ENCODE data around the gene KATNAL2.

KATNAL2 gene, protein sequence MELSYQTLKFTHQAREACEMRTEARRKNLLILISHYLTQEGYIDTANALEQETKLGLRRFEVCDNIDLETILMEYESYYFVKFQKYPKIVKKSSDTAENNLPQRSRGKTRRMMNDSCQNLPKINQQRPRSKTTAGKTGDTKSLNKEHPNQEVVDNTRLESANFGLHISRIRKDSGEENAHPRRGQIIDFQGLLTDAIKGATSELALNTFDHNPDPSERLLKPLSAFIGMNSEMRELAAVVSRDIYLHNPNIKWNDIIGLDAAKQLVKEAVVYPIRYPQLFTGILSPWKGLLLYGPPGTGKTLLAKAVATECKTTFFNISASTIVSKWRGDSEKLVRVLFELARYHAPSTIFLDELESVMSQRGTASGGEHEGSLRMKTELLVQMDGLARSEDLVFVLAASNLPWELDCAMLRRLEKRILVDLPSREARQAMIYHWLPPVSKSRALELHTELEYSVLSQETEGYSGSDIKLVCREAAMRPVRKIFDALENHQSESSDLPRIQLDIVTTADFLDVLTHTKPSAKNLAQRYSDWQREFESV

DNA sequence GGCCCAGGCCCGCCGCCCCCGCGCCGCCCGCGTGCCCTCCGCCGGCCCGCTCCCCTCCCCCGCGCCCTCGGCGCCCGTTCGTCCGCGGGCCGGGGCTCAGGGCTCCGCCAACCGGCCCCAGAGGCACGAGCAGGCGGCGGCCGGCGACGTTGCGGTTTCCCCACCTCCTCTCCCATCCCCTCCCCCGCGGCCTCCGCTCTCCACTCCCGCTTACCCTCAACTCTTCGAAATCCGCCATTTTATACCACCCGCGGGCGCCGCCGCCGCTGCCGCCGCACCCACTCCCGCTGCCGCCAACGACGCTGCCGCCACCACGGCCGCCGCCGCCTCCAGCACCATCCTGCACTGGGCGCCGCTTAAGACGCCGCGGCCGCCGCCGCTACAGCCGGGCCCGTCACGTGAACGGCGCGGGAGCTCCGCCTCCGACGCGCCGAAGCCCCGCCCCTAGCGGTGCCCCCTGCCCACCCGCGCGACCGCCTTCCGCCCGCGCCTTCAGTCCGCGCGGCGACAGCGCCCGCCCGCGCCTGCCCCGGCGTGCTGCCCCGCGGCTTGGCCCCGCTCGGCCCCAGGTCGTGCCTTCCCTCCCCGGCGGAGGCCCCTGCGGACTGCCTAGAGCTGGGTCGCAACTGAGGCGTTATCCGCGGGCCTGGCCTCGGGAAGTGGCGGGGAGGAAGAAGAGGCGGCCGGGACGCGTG, at the start of gene KATNAL2, which contains the start of gene PIAS2:
Gene KATNAL2 (plus strand): TSS at position 495 of the 695 bp plus-strand sequence. CDS start 29,271 bp downstream, outside the sequence.
Gene PIAS2 (minus strand): TSS at position 400 of the 695 bp plus-strand sequence. CDS start 162 bp downstream, at position 238.
- DNase-seq (ENCODE audit: extremely low read depth in 1 of 2, low read depth in 1 of 2): peak; percentile 20 to 56

DNA sequence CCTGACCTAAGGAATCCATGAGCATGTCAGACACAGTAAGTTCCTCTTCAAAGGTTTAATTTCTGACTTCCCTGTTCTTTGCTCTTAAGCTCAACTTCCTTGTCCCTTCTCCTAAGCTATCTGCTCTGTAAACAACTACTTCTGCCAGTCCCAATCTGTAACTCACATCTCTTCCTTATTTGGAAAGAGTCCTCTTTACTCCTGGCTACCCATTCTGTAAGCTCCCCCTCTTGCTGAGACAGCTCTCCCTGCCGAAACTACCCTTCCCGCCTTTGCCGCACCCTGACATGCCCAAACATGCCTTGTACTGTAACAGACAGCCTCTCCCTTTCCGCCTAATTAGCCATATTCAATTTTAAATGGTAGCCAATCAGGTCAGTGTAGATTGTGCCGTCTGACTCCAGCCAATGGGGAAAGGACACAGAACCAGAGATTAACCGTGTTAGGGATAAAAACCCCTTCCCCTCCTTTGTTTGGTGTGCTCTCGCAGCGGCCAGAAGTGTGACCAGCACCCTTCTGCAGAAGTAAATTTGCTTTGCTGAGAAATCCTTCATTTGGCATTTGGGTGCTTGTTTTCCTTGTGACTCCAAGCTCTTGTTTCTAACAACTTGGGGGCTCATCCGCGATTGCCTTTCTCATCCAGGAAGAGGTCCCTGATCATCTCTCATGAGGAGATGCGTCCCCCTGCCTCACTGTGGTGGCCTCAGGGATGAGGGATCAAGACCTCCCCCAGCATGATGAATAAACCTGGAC, 49.1 kb upstream of the KATNAL2 start:
- DNase-seq (ENCODE audit: extremely low read depth in 1 of 2, low read depth in 1 of 2): no peak

DNA sequence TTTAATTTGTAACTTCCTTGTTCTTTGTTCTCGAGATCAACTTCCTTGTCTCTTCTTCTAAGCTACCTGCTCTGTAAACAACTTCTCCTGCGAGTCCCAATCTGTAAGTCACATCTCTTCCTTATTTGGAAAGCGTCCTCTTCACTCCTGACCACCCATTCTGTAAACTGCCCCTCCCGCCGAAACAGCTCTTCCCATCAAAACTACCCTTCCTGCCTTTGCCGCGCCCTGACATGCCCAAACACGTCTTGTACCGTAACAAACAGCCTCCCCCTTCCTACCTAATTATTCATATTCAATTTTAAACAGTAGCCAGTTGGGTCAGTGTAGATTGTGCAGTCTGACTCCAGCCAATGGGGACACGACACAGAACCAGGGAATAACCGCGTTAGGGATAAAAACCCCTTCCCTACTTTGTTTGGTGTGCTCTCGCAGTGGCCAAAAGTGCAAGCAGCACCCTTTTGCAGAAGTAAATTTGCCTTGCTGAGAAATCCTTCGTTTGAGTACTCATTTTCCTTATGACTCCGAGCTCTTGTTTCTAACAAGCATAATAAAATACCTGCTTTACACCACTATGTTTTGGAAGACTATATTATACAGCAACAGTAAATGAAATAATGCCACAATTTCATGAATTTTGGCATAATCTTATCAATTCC, 39.9 kb upstream of the KATNAL2 start:
- DNase-seq (ENCODE audit: extremely low read depth in 1 of 2, low read depth in 1 of 2): no peak

DNA sequence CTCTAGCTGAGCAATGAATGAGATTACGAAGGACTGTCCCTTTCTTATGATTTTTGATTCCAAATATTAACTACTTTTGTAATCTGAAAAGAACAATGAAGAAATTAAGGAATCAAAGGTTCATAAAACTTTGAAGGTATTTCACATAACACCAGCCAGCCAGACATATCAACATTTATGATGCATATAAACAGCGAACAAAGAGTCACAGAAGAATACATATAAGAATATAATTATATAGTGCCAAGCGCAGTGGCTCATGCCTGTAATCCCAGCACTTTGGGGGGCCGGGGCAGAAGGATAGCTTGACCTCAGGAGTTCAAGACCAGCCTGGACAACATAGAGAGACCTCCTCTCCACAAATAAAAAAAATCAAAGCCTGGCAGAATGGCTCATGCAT, 34.2 kb upstream of the KATNAL2 start:
- no peak for DNase-seq (ENCODE audit: extremely low read depth in 1 of 2, low read depth in 1 of 2)

DNA sequence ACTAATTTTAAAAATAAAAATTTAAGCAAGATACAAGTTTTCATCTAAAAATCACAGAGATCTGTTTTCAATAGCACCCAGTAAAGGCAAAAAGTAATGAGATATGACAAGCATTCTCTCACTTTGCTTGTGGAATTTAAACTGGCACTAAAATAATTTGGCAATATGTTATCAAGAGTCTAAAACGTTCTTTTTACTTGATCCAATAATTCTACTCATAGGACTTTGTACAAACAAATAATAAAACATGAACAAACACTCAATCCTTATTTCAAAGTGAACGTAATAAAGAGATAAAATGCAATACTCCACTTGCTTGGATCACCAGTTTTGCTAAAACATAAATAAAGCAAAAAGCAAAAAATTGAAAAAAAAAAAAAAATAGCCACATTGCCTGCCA, 30.5 kb upstream of the KATNAL2 start:
- no peak for DNase-seq (ENCODE audit: extremely low read depth in 1 of 2, low read depth in 1 of 2)

DNA sequence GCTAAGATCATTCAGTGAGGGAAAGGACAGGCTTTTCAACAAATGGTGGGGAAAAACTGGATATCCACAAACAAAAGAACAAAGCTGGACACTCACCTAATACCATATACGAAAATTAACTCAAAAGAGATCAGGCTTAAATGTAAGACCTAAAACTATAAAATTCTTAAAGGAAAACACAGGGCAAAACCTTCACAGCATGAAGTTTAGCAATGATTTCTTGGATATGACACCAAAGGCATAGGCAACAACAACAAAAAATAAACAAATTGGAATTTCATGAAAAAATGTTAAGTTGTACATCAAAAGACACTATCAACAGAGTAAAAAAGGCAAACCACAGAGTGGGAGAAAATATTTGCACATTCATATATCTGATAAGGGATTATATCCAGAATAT, 28.4 kb upstream of the KATNAL2 start:
- no peak for DNase-seq (ENCODE audit: extremely low read depth in 1 of 2, low read depth in 1 of 2)

DNA sequence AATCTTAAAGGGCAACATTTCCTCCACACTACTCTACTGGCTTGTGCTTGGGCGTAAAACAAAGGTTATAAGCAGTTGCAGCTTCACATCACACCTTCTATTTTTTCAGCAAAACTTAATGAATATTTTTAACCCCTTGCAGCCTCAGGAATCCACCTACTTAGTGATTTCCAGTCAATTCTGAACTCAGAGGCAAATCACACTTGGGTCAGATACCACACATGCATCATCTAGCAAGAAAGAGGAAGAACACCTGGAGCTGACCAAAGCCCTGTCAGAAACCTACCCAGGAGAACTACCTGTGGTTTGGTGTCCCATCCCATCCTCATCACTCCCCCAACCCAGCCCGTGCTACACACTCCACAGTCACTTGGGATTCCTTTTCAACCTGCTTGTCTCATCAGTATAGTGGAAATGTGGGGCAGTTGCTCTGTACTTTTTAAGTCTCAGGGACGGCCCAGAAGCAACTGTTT, 25.6 kb upstream of the KATNAL2 start:
- DNase-seq (ENCODE audit: extremely low read depth in 1 of 2, low read depth in 1 of 2): no peak

DNA sequence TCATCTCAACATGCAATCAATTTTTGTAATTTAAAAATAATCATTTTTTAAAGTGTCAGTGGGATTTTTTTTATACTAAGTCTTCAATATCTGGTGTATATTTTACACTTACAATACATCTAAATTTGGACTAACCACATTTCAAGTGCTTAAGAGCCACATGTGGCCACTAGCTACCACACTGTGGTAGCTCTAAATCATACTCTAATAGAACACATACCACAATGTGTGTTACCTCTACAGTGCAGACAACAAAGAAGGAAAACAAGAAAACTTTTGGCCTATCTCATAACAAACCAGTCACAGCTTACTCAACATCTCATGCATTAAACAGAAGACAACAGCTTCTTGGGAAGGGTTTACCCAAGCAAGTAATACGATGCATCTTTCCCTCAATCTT, 24.6 kb upstream of the KATNAL2 start:
- DNase-seq (ENCODE audit: extremely low read depth in 1 of 2, low read depth in 1 of 2): no peak

DNA sequence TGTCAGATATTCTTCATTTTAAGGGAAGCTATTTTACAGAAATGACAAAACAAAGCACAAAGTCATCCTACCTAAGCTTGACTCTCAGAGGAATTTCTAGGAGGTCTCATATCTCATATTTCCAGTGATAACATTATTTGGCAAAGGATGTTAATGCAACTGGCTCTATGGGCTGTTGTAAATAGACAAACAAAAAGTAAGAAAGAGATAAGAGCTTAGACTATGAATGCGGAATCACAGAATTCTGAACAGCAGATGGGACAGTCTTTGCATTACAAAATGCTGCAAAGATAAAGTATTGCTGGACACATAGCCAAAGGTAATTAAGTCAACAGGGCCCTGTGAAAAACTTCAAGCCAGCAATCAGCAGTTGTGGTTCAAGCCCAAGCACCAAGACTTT, 24.0 kb upstream of the KATNAL2 start:
- DNase-seq (ENCODE audit: extremely low read depth in 1 of 2, low read depth in 1 of 2): no peak

DNA sequence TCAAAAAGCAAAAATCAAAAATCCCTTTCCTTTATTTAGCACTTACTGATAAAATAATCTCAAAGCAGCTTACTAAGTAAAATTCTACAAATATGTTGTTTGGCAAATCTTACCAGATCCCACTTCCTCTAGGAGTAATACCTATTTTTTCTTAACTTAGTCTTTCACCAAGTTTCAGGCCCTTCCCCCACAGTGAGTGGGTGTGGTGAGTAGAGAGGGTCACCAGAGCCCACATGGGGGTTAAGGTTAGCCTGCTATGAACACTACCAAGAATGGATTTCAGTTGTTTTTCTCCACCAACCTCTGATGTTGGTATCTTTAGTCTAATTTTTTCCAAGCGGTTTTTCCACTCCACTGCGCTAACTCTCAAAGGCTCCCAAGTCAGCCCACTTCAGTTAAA, 23.3 kb upstream of the KATNAL2 start:
- no peak for DNase-seq (ENCODE audit: extremely low read depth in 1 of 2, low read depth in 1 of 2)

DNA sequence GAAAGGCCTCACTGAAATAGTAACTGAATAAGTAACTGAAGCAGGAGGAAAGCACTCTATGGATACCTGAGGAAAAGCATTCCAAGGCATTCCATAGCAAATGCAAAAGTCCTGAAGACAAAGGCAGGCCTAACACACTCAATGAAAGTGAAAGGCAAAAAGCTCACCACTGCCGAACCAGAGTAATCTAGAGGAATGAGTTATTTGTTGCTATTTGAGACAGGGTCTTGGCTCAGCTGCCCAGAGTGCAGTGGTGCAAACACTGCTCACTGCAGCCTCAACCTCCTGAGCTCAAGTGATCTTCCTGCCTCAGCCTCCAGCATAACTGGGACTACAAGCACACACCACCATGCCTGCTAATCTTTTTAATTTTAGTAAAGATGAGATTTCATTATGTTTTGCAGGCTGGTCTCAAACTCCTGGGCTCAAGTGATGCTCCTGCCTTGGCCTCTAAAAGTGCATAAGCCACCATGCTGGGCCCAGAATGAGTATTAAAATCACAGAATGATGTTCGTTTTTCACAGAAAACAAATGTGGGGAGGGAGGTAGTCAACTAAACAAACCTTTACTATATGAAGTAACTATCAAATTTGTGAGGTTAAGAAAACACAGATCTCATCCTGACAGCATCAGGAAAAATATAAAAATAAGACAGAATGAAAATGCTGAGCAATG, 18.0 kb upstream of the KATNAL2 start:
- no peak for DNase-seq (ENCODE audit: extremely low read depth in 1 of 2, low read depth in 1 of 2)

DNA sequence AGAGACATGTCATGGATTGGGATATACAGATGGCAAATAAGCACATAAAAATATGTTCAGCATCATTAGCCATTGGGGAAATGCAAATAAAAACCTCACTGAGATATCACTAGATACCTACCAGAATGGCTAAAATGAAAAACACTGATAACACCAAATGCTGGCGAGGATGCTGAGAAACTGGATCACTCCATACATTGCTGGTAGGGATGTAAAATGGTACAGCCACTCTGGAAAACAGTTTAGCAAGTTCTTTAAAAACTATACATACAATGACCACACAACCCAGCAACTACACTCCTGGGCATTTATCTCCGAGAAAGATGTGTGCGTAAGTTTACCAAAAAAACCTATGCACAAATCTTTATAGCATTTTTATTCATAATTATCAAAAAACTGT, 14.0 kb upstream of the KATNAL2 start:
- DNase-seq (ENCODE audit: extremely low read depth in 1 of 2, low read depth in 1 of 2): no peak

DNA sequence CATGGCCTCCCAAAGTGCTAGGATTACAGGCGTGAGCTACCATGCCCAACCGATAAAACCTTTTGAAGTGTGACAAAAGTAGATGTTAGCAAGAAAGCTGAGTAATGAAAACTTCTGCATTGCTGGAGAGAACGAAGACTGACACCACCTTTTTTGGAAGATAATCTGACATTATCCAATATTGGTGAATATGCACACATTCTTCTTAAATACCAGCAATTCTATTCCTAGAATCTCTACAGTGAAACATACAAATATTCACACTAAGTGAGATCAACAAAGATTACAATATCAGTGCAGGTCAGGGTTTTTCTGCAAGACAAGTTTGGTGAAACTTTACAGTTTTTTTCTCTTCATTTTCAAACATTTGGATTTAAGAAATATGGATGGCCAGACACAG, 7.9 kb upstream of the KATNAL2 start:
- no peak for DNase-seq (ENCODE audit: extremely low read depth in 1 of 2, low read depth in 1 of 2)

DNA sequence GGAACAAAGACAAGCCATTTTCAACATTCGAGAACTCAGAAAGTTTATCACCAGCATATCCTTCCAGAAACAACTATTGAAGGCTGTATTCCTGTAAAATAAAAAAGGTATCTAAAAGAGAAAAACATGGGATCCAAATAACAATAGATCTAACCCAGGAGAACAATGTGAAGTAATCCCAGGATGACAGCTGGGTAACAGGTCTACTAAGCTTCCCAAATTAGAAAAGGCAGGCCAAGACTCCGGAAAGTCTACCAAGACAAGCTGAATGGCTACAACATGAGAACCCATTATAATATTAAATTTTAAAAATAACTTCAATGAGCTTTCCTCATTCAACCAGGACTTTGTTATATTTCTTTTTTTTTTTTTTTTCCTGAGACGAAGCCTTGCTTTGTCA, 6.5 kb upstream of the KATNAL2 start:
- no peak for DNase-seq (ENCODE audit: extremely low read depth in 1 of 2, low read depth in 1 of 2)

DNA sequence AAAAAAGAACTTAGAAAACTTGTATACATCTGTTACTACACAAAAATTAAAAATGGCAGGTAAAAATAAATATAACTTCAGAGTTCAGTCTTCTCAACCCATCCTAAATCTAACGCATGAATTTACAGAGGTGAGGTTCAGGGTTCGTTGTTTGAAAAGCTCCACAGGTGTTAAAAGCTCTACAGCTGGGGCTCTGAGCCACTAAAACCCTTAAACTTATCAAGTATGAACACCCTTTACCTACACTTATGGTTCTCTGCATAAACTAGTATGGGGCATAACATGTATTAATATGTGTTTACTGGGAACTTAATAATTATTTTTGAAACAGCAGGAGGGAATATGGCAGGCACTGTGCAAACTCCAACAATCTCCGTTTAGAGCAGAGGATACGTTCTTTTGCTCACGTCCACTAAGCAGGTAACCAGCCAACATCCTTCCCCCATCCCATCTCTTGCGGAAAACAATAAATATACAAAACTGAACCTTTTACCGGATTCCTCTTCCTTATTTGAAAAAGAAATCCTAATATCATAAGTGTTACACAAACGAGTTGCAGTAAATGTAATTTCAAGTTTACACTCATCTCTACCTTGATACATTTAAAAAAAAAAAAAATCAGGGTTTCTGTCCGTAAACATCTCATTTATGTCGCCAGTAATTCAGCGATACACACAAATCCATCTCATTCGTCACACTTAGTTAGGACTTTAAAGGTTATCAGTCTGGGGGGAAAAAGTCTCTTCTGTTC, 1.4 kb upstream of the KATNAL2 start:
- no peak for DNase-seq (ENCODE audit: extremely low read depth in 1 of 2, low read depth in 1 of 2)

DNA sequence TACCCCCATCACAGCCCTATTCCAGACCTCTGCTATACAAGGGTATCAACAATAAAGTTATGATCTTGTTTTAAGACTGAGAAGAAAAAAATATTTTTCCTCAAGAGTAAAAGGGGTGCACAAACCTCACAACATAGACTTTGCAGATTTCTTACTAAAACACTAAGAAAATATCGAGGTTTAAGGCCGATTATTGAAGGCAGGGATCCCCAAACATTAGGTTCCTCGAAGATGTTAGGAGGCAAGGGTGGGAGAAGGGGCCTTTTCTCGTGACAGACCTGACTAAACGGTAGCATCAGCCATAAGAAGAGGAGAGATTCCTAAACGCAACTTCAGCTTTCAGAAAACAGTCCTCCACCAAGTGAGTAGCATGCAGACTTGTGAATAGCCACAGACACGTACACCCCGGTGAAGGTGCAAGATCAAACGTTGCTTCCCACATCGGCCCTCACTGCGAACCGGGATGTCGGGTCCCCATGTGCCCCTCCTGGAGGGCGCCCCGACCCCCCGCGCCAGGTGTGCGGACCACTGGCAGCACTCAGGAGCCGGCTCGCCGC, 773 bp upstream of the KATNAL2 start:
- DNase-seq (ENCODE audit: extremely low read depth in 1 of 2, low read depth in 1 of 2): peak; percentile 7 to 10

DNA sequence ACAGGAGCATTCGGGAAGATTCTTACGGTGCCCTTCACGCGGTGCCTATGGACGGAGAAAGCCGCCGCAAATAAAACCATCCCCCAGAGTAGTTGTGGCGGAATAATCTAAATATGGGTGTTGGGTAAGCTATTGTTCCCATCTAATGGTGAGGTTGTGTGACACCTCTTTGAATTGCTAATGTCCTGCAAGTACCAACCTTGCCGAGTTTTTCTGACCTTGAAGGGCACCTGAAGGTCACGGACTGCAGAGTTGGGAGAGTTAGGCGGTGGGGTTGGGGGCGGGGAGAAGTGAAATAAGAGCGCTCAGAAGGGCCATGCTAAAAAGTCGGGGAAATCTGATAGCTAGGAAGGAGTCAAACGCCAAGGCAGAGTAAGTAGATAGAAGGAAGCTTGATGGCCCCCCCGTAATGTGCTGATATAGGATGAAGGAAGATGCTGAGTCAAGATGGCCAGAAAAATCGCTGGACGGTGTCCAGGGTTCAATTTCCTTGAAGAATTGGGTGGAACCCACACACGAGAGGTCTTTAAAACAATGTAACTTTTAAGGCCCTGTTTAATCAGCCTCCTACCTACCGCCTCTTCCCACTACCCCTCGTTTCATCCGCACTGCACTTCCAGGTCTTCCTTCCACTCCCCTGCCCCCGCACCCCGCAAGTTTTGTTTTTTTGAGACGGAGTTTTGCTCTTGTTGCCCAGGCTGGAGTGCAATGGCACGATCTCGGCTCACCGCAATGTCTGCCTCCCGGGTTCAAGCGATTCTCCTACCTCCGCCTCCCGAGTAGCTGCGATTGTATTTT, 600 bp downstream of the KATNAL2 start:
- DNase-seq (ENCODE audit: extremely low read depth in 1 of 2, low read depth in 1 of 2): no peak

DNA sequence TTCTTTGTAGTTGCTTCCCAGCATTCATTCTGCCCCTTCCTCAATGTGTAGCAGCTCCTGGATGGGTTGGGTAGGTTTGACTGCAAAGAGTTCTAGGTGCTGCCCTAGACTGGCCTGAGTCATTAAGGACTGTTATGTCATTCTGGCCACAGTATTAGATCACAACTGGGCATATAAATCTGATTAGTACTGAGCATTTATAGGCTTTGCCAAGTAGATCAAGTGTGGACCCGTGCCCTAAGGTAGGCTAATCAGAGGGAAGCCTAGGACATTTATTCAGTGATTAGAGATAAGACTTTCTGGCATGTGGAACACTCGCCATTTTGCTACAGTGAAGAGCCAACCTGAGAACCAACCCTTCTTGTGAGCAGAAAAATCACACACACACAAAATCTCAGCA, 2.7 kb downstream of the KATNAL2 start:
- no peak for DNase-seq (ENCODE audit: extremely low read depth in 1 of 2, low read depth in 1 of 2)

Measured in activated CD8-positive, alpha-beta memory T cell treated with anti-CD3 and anti-CD28 coated beads for 1 hour (primary cell).